Measurements from ENCODE around the gene ENPEP.

Gene ENPEP

GRCh38 chr4:110510277-110510676 is 34.3 kb downstream of the ENPEP start:
- no peak overlapping the region for H3K4me3 ChIP-seq (ENCODE audit: control insufficient read depth in 1 of 7, extremely low read depth in 1 of 7, insufficient read depth in 4 of 7, low read depth in 2 of 7, low read length in 6 of 7)
- no peak overlapping the region for H3K27ac ChIP-seq (ENCODE audit: insufficient read depth in 1 of 2, low read depth in 1 of 2, low read length in 2 of 2, poor library complexity in 1 of 2, severe bottlenecking in 2 of 2)
- no peaks in the 10 kb centered on the region for H3K36me3 ChIP-seq (ENCODE audit: control insufficient read depth in 4 of 4, insufficient read depth in 4 of 4, low read length in 3 of 4)
- CTCF ChIA-PET: interaction anchor here (0.7 to 17.7 kb wide), 18 partner anchors 9 to 509 kb away, joined by 3 to 566 read pairs (median 4); no protein-coding TSS in a partner anchor
- H3K27me3 ChIP-seq (replicated peaks in 2 of 5; ENCODE audit: control insufficient read depth in 4 of 5, insufficient read depth in 5 of 5, low read length in 4 of 5): no peaks in the 10 kb centered on the region
- peaks cover 0 to 3% (median 0%) of the 10 kb centered on the region in 4 experiments for H3K4me1 ChIP-seq (ENCODE audit: control extremely low read depth in 1 of 4, control insufficient read depth in 4 of 4, insufficient read depth in 4 of 4, low read length in 3 of 4)
- H3K9me3 ChIP-seq (ENCODE audit: control extremely low read depth in 1 of 5, control insufficient read depth in 4 of 5, insufficient read depth in 2 of 5, low read depth in 1 of 5, low read length in 4 of 5): no peaks in the 10 kb centered on the region
- POLR2A ChIA-PET: no interaction called here
- DNase-seq: no peak
- 90% methylated on average over 2 of the region's 2 CpGs for WGBS (ENCODE audit: insufficient coverage)

- Histone ChIP-seq H3K27ac (ENCODE audit: insufficient read depth in 1 of 2, low read depth in 1 of 2, low read length in 2 of 2, poor library complexity in 1 of 2, severe bottlenecking in 2 of 2) (no peak overlapping the region), H3K27me3 (replicated peaks in 2 of 5; ENCODE audit: control insufficient read depth in 4 of 5, insufficient read depth in 5 of 5, low read length in 4 of 5) (no peaks in the 10 kb centered on the region), H3K36me3 (ENCODE audit: control insufficient read depth in 4 of 4, insufficient read depth in 4 of 4, low read length in 3 of 4) (no peaks in the 10 kb centered on the region), H3K4me3 (ENCODE audit: control insufficient read depth in 1 of 7, extremely low read depth in 1 of 7, insufficient read depth in 4 of 7, low read depth in 2 of 7, low read length in 6 of 7) (no peak overlapping the region), H3K4me1 (ENCODE audit: control extremely low read depth in 1 of 4, control insufficient read depth in 4 of 4, insufficient read depth in 4 of 4, low read length in 3 of 4) (peaks cover 0 to 10% (median 2%) of the 10 kb centered on the region in 4 experiments), H3K9me3 (ENCODE audit: control extremely low read depth in 1 of 5, control insufficient read depth in 4 of 5, insufficient read depth in 2 of 5, low read depth in 1 of 5, low read length in 4 of 5) (no peaks in the 10 kb centered on the region)
- ChIA-PET CTCF (interaction anchor here (0.7 to 17.7 kb wide), 14 partner anchors 9 to 510 kb away, joined by 3 to 566 read pairs (median 4); no protein-coding TSS in a partner anchor), POLR2A (no interaction called here)
- DNase-seq: peak; percentile 62 to 83 (median 78)
- WGBS (ENCODE audit: insufficient coverage): no CpG with 5 or more reads among the region's 4 CpGs
Measured at GRCh38 chr4:110510955-110511544, 35.1 kb downstream of the ENPEP start.

- POLR2A ChIA-PET: no interaction called here
- H3K9me3 ChIP-seq (ENCODE audit: control extremely low read depth in 1 of 5, control insufficient read depth in 4 of 5, insufficient read depth in 2 of 5, low read depth in 1 of 5, low read length in 4 of 5): no peaks in the 10 kb centered on the region
- no peaks in the 10 kb centered on the region for H3K27me3 ChIP-seq (replicated peaks in 2 of 5; ENCODE audit: control insufficient read depth in 4 of 5, insufficient read depth in 5 of 5, low read length in 4 of 5)
- CTCF ChIA-PET: interaction anchor here (0.8 to 17.7 kb wide), 7 partner anchors 8 to 512 kb away, joined by 3 to 566 read pairs (median 4); no protein-coding TSS in a partner anchor
- H3K36me3 ChIP-seq (ENCODE audit: control insufficient read depth in 4 of 4, insufficient read depth in 4 of 4, low read length in 3 of 4): no peaks in the 10 kb centered on the region
- H3K27ac ChIP-seq (ENCODE audit: insufficient read depth in 1 of 2, low read depth in 1 of 2, low read length in 2 of 2, poor library complexity in 1 of 2, severe bottlenecking in 2 of 2): no peak overlapping the region
- no CpG with 5 or more reads among the region's 3 CpGs for WGBS (ENCODE audit: insufficient coverage)
- peaks cover 0 to 10% (median 4%) of the 10 kb centered on the region in 4 experiments for H3K4me1 ChIP-seq (ENCODE audit: control extremely low read depth in 1 of 4, control insufficient read depth in 4 of 4, insufficient read depth in 4 of 4, low read length in 3 of 4)
- no peak overlapping the region for H3K4me3 ChIP-seq (ENCODE audit: control insufficient read depth in 1 of 7, extremely low read depth in 1 of 7, insufficient read depth in 4 of 7, low read depth in 2 of 7, low read length in 6 of 7)
- no peak for DNase-seq
Measured at GRCh38 chr4:110512901-110513300, 36.9 kb downstream of the ENPEP start.

GRCh38 chr4:110514889-110515479 is 39.0 kb downstream of the ENPEP start:
- H3K36me3 ChIP-seq (ENCODE audit: control insufficient read depth in 4 of 4, insufficient read depth in 4 of 4, low read length in 3 of 4): no peaks in the 10 kb centered on the region
- H3K4me3 ChIP-seq (ENCODE audit: control insufficient read depth in 1 of 7, extremely low read depth in 1 of 7, insufficient read depth in 4 of 7, low read depth in 2 of 7, low read length in 6 of 7): no peak overlapping the region
- no peak overlapping the region for H3K27ac ChIP-seq (ENCODE audit: insufficient read depth in 1 of 2, low read depth in 1 of 2, low read length in 2 of 2, poor library complexity in 1 of 2, severe bottlenecking in 2 of 2)
- H3K27me3 ChIP-seq (replicated peaks in 2 of 5; ENCODE audit: control insufficient read depth in 4 of 5, insufficient read depth in 5 of 5, low read length in 4 of 5): no peaks in the 10 kb centered on the region
- H3K4me1 ChIP-seq (ENCODE audit: control extremely low read depth in 1 of 4, control insufficient read depth in 4 of 4, insufficient read depth in 4 of 4, low read length in 3 of 4): peaks cover 0 to 10% (median 4%) of the 10 kb centered on the region in 4 experiments
- ChIA-PET CTCF (interaction anchor here (0.9 to 17.7 kb wide), 9 partner anchors 11 to 537 kb away, joined by 3 to 566 read pairs (median 5); no protein-coding TSS in a partner anchor), POLR2A (interaction anchor here (0.6 kb wide), 1 partner anchor 546 kb away, joined by 3 read pairs; no protein-coding TSS in a partner anchor)
- no peaks in the 10 kb centered on the region for H3K9me3 ChIP-seq (ENCODE audit: control extremely low read depth in 1 of 5, control insufficient read depth in 4 of 5, insufficient read depth in 2 of 5, low read depth in 1 of 5, low read length in 4 of 5)
- DNase-seq: peak; percentile 37 to 68 (median 68)

- peak overlapping the region in 6 of 7 experiments; percentile 77 to 100 (median 89) for H3K4me3 ChIP-seq (ENCODE audit: control insufficient read depth in 1 of 7, extremely low read depth in 1 of 7, insufficient read depth in 4 of 7, low read depth in 2 of 7, low read length in 6 of 7)
- POLR2A ChIA-PET: no interaction called here
- 66% methylated on average over 2 of the region's 5 CpGs for WGBS (ENCODE audit: insufficient coverage)
Measured at GRCh38 chr4:110515676-110516075, 39.7 kb downstream of the ENPEP start.

GRCh38 chr4:110516106-110516922 is 40.4 kb downstream of the ENPEP start:
- Histone ChIP-seq H3K4me1 (ENCODE audit: control extremely low read depth in 1 of 4, control insufficient read depth in 4 of 4, insufficient read depth in 4 of 4, low read length in 3 of 4) (peaks cover 0 to 10% (median 4%) of the 10 kb centered on the region in 4 experiments), H3K27me3 (replicated peaks in 2 of 5; ENCODE audit: control insufficient read depth in 4 of 5, insufficient read depth in 5 of 5, low read length in 4 of 5) (no peaks in the 10 kb centered on the region), H3K4me3 (ENCODE audit: control insufficient read depth in 1 of 7, extremely low read depth in 1 of 7, insufficient read depth in 4 of 7, low read depth in 2 of 7, low read length in 6 of 7) (peak overlapping the region; percentile 57 to 100 (median 88)), H3K36me3 (ENCODE audit: control insufficient read depth in 4 of 4, insufficient read depth in 4 of 4, low read length in 3 of 4) (no peaks in the 10 kb centered on the region), H3K27ac (ENCODE audit: insufficient read depth in 1 of 2, low read depth in 1 of 2, low read length in 2 of 2, poor library complexity in 1 of 2, severe bottlenecking in 2 of 2) (peak overlapping the region; percentile 30 to 83), H3K9me3 (ENCODE audit: control extremely low read depth in 1 of 5, control insufficient read depth in 4 of 5, insufficient read depth in 2 of 5, low read depth in 1 of 5, low read length in 4 of 5) (no peaks in the 10 kb centered on the region)
- WGBS (ENCODE audit: insufficient coverage): 0% methylated on average over 3 of the region's 8 CpGs
- peak; percentile 82 to 86 (median 85) for DNase-seq
- POLR2A ChIA-PET: no interaction called here
- CTCF ChIA-PET: interaction anchor here (0.6 to 17.7 kb wide), 9 partner anchors 8 to 1616 kb away, joined by 3 to 566 read pairs (median 4); no protein-coding TSS in a partner anchor

More at GRCh38 chr4:110515676-110516075, 39.7 kb downstream of the ENPEP start:
- Histone ChIP-seq H3K4me1 (ENCODE audit: control extremely low read depth in 1 of 4, control insufficient read depth in 4 of 4, insufficient read depth in 4 of 4, low read length in 3 of 4) (peaks cover 0 to 10% (median 4%) of the 10 kb centered on the region in 4 experiments), H3K27ac (ENCODE audit: insufficient read depth in 1 of 2, low read depth in 1 of 2, low read length in 2 of 2, poor library complexity in 1 of 2, severe bottlenecking in 2 of 2) (peak overlapping the region; percentile 30 to 83), H3K27me3 (replicated peaks in 2 of 5; ENCODE audit: control insufficient read depth in 4 of 5, insufficient read depth in 5 of 5, low read length in 4 of 5) (no peaks in the 10 kb centered on the region), H3K9me3 (ENCODE audit: control extremely low read depth in 1 of 5, control insufficient read depth in 4 of 5, insufficient read depth in 2 of 5, low read depth in 1 of 5, low read length in 4 of 5) (no peaks in the 10 kb centered on the region), H3K36me3 (ENCODE audit: control insufficient read depth in 4 of 4, insufficient read depth in 4 of 4, low read length in 3 of 4) (no peaks in the 10 kb centered on the region)
- CTCF ChIA-PET: interaction anchor here (0.6 to 17.7 kb wide), 8 partner anchors 8 to 1616 kb away, joined by 3 to 566 read pairs (median 4); no protein-coding TSS in a partner anchor
- DNase-seq: peak in 2 of 3 donors; percentile 26 to 36

Data from common myeloid progenitor, CD34-positive (primary cell).